H1 (cell line): ENCODE data around the gene ZNF536. TPM values are rescaled to one million over a fixed set of nuclear protein-coding genes. Genes with fewer than 3 reads are reported as not detected.

ENCODE experiments used
- CTCF ChIA-PET: fragments of 300-600 bp; sonication (Branson Sonifier 250); formaldehyde crosslinking; loops from one replicate; lab custom pipeline; 2021; ENCODE audit not compliant: partially characterized antibody; lab: Charles Lee
- POLR2A ChIA-PET: fragments of 300-600 bp; sonication (Branson Sonifier 250); formaldehyde crosslinking; loops from one replicate; lab custom pipeline; 2021; ENCODE audit warnings: inconsistent platforms; ENCODE audit not compliant: partially characterized antibody; lab: Charles Lee
- DNase-seq, 2 experiments: peaks; one replicate each; pipeline versions ENCODE4 v3.0.0 to v3.0.0-alpha.2; 2010 to 2022; ENCODE audit warnings: low spot score in 2 of 2, low read depth in 1 of 2, mixed read lengths in 1 of 2
- FAIRE-seq: peaks from 2 replicates; lab custom pipeline; 2011; peaks lifted over from hg19 to GRCh38; lab: Jason Lieb, UNC
- H2AFZ ChIP-seq: 2 replicates; pipeline ENCODE4 v1.8.1; 2012; ENCODE audit warnings: low read length, inconsistent platforms
- H2AK5ac ChIP-seq: 2 replicates; pipeline ENCODE4 v1.6.1; 2013; ENCODE audit warnings: low read depth, low read length
- H2BK120ac ChIP-seq: replicated peaks from 2 replicates; pipeline ENCODE3; 2013; ENCODE audit warnings: low read depth, low read length, inconsistent platforms
- H2BK12ac ChIP-seq: 2 replicates; pipeline ENCODE4 v1.6.1; 2013; ENCODE audit warnings: low read depth, low read length
- H2BK15ac ChIP-seq: 2 replicates; pipeline ENCODE4 v1.6.1; 2013; ENCODE audit warnings: low read length
- H2BK20ac ChIP-seq: 2 replicates; pipeline ENCODE4 v1.6.1; 2013; ENCODE audit warnings: low read length
- H2BK5ac ChIP-seq: 2 replicates; pipeline ENCODE4 v1.6.1; 2013; ENCODE audit warnings: low read depth, low read length
- H3K14ac ChIP-seq: 2 replicates; pipeline ENCODE4 v1.6.1; 2013; ENCODE audit warnings: inconsistent platforms; ENCODE audit not compliant: insufficient read length
- H3K18ac ChIP-seq: 2 replicates; pipeline ENCODE4 v1.6.1; 2013; ENCODE audit warnings: low read length; ENCODE audit errors: extremely low read depth
- H3K23ac ChIP-seq: 2 replicates; pipeline ENCODE4 v1.6.1; 2013; ENCODE audit warnings: inconsistent platforms; ENCODE audit not compliant: insufficient read length
- H3K23me2 ChIP-seq: 2 replicates; pipeline ENCODE4 v1.6.1; 2013; ENCODE audit warnings: low read depth, low read length
- H3K27ac ChIP-seq: 2 replicates; pipeline ENCODE4 v1.6.1; 2011; ENCODE audit warnings: low read depth, low read length, inconsistent platforms
- H3K27me3 ChIP-seq, 4 experiments: replicated peaks in 1 of 4; 1 replicate in 1 of 4; 2 replicates in 3 of 4; pipeline versions ENCODE4 v1.6.1 to v1.8.1; 2011 to 2013; ENCODE audit warnings: low read length in 3 of 4, mild to moderate bottlenecking in 3 of 4, inconsistent platforms in 2 of 4, mixed read lengths in 2 of 4, moderate library complexity in 1 of 4; ENCODE audit not compliant: control insufficient read depth in 3 of 4, insufficient read depth in 3 of 4; ENCODE audit errors: extremely low read depth in 1 of 4
- H3K36me3 ChIP-seq, 4 experiments: 2 replicates each; pipeline versions ENCODE4 v1.6.1 to v1.8.1; 2011 to 2013; ENCODE audit warnings: mild to moderate bottlenecking in 4 of 4, low read length in 3 of 4, moderate library complexity in 2 of 4, control low read depth in 1 of 4, inconsistent platforms in 1 of 4; ENCODE audit not compliant: insufficient read depth in 4 of 4, control insufficient read depth in 2 of 4
- H3K4ac ChIP-seq: replicated peaks from 2 replicates; pipeline ENCODE3; 2013; ENCODE audit warnings: low read length, low read depth, mixed read lengths, inconsistent platforms; ENCODE audit not compliant: insufficient read length
- H3K4me1 ChIP-seq, 4 experiments: replicated peaks in 1 of 4; 1 replicate in 1 of 4; 2 replicates in 3 of 4; pipeline versions ENCODE4 v1.6.1 to v1.8.1; 2011 to 2013; ENCODE audit warnings: low read length in 3 of 4, inconsistent platforms in 2 of 4, mixed read lengths in 1 of 4; ENCODE audit not compliant: insufficient read depth in 4 of 4, control insufficient read depth in 3 of 4
- H3K4me2 ChIP-seq, 2 experiments: 2 replicates each; pipeline versions ENCODE4 v1.6.1 to v1.8.1; 2011 to 2013; ENCODE audit warnings: low read depth in 2 of 2, low read length in 2 of 2, control low read depth in 1 of 2, inconsistent platforms in 1 of 2, mild to moderate bottlenecking in 1 of 2; ENCODE audit not compliant: insufficient read depth in 1 of 2
- H3K4me3 ChIP-seq, 4 experiments: fragments of 200-600, 300-600 bp in 1 of 4; sonication (generic), shearing (Covaris generic), sonication (Bioruptor Twin) in 1 of 4; 2 replicates each; pipeline versions ENCODE4 v1.5.1 to v1.8.1; 2011 to 2016; ENCODE audit warnings: low read length in 4 of 4, low read depth in 3 of 4, control low read depth in 2 of 4, inconsistent platforms in 2 of 4, mild to moderate bottlenecking in 2 of 4, mixed read lengths in 1 of 4, moderate library complexity in 1 of 4; ENCODE audit not compliant: insufficient read depth in 2 of 4; ENCODE audit errors: extremely low read depth in 1 of 4
- H3K56ac ChIP-seq: replicated peaks from 2 replicates; pipeline ENCODE3; 2013; ENCODE audit warnings: low read depth, mild to moderate bottlenecking, mixed read lengths, low read length, inconsistent platforms; ENCODE audit not compliant: insufficient read length
- H3K79me1 ChIP-seq: 2 replicates; pipeline ENCODE4 v1.6.1; 2013; ENCODE audit warnings: low read depth, low read length, control low read depth
- H3K79me2 ChIP-seq, 2 experiments: 2 replicates each; pipeline versions ENCODE4 v1.6.1 to v1.8.1; 2012 to 2013; ENCODE audit warnings: low read length in 2 of 2, mild to moderate bottlenecking in 2 of 2, inconsistent platforms in 1 of 2; ENCODE audit not compliant: insufficient read depth in 2 of 2, control insufficient read depth in 1 of 2
- H3K9ac ChIP-seq, 4 experiments: replicated peaks in 1 of 4; 1 replicate in 1 of 4; 2 replicates in 3 of 4; pipeline versions ENCODE4 v1.6.1 to v1.8.1; 2011 to 2013; ENCODE audit warnings: low read depth in 3 of 4, low read length in 3 of 4, control low read depth in 2 of 4, mild to moderate bottlenecking in 2 of 4, moderate library complexity in 2 of 4, inconsistent platforms in 1 of 4; ENCODE audit errors: extremely low read depth in 1 of 4
- H3K9me3 ChIP-seq, 2 experiments: 2 replicates each; pipeline versions ENCODE4 v1.6.1 to v1.8.1; 2012 to 2013; ENCODE audit warnings: mild to moderate bottlenecking in 2 of 2, moderate library complexity in 2 of 2, control low read depth in 1 of 2, inconsistent platforms in 1 of 2, low read depth in 1 of 2, low read length in 1 of 2, mixed read lengths in 1 of 2; ENCODE audit not compliant: insufficient read depth in 2 of 2
- H4K20me1 ChIP-seq, 2 experiments: replicated peaks in 1 of 2; 2 replicates each; pipeline versions ENCODE3 to v1.8.1; 2011 to 2013; ENCODE audit warnings: inconsistent platforms in 2 of 2, low read length in 2 of 2, mild to moderate bottlenecking in 1 of 2; ENCODE audit not compliant: insufficient read depth in 2 of 2, control insufficient read depth in 1 of 2
- H4K5ac ChIP-seq: 2 replicates; pipeline ENCODE4 v1.6.1; 2013; ENCODE audit warnings: low read length, low read depth, mixed read lengths, inconsistent platforms; ENCODE audit not compliant: insufficient read length
- H4K8ac ChIP-seq: 2 replicates; pipeline ENCODE4 v1.8.0; 2013; ENCODE audit warnings: mild to moderate bottlenecking, moderate library complexity, low read length, inconsistent platforms; ENCODE audit not compliant: insufficient read depth; ENCODE audit errors: extremely low read depth
- H4K91ac ChIP-seq: replicated peaks from 2 replicates; pipeline ENCODE3; 2013; ENCODE audit warnings: low read length, mixed read lengths, inconsistent platforms; ENCODE audit not compliant: insufficient read length
- KDM4A ChIP-seq: IDR thresholded peaks from one replicate; pipeline ENCODE4 v1.7.1; 2012; ENCODE audit warnings: low read depth, mild to moderate bottlenecking, moderate library complexity, low read length, inconsistent platforms; ENCODE audit not compliant: severe bottlenecking
- NANOG ChIP-seq: IDR thresholded peaks from 2 replicates; pipeline ENCODE4 v1.6.1; 2011; ENCODE audit warnings: low read length, low read depth, mild to moderate bottlenecking, inconsistent platforms; ENCODE audit not compliant: insufficient read depth, poor library complexity, severe bottlenecking
- POLR2A ChIP-seq, 2 experiments: IDR thresholded peaks; 1 replicate in 1 of 2; 2 replicates in 1 of 2; pipeline ENCODE4 v1.6.1; 2011; ENCODE audit warnings: low read depth in 2 of 2, low read length in 2 of 2, mild to moderate bottlenecking in 2 of 2; ENCODE audit errors: control extremely low read depth in 1 of 2
- RXRA ChIP-seq: IDR thresholded peaks from 2 replicates; pipeline ENCODE4 v1.6.1; 2011; ENCODE audit warnings: low read depth, mild to moderate bottlenecking, low read length, moderate library complexity; ENCODE audit not compliant: insufficient read depth
- SAP30 ChIP-seq: fragments of 300-600 bp; sonication (generic); IDR thresholded peaks from 2 replicates; pipeline ENCODE4 v1.7.1; 2012; ENCODE audit warnings: low read length, moderate library complexity, mild to moderate bottlenecking, inconsistent platforms; ENCODE audit not compliant: insufficient read depth, insufficient replicate concordance
- SP2 ChIP-seq: IDR thresholded peaks from 2 replicates; pipeline ENCODE4 v1.6.1; 2012; ENCODE audit warnings: mild to moderate bottlenecking, low read length, inconsistent platforms
- WGBS, 2 experiments: shearing (Covaris generic) in 1 of 2; methylation state at CpG; one replicate each; pipeline versions ENCODE4 v1.1.6 to v1.1.7; 2013 to 2015; ENCODE audit warnings: low lambda C conversion rate in 2 of 2, mixed read lengths in 2 of 2, inconsistent platforms in 1 of 2, low coverage in 1 of 2, missing lambda C conversion rate in 1 of 2; ENCODE audit not compliant: insufficient replicate concordance in 2 of 2, insufficient coverage in 1 of 2, insufficient read length in 1 of 2; ENCODE audit errors: extremely low coverage in 1 of 2, missing lambda C conversion rate in 1 of 2; 5-methylcytosine and 5-hydroxymethylcytosine counted together
- polyA plus RNA-seq, 7 experiments: library from polyadenylated mRNA; depleted of rRNA in 3 of 7; stranded (reverse) in 5 of 7; unstranded in 2 of 7; fragments of >200 nt in 5 of 7; fragments of 200-250 nt in 2 of 7; gene quantifications; 1 replicate in 5 of 7; 2 replicates in 1 of 7; 4 replicates in 1 of 7; pipeline versions ENCODE4 v1.2.1 to v1.2.3, GENCODE V29; 2011 to 2013; ENCODE audit warnings: missing spikeins in 2 of 7, mixed read lengths in 2 of 7
- total RNA-seq: library from RNA; stranded (reverse); fragmentation: NEBNext Ultra II Directional; extraction: Animal tissue kit (Norgen Biotek cat#: 25700); gene quantifications from 2 replicates; pipeline ENCODE4 v1.2.1, GENCODE V29; 2021
- TF ChIP-seq, protein P1 (sequence below): IDR thresholded peaks from 2 replicates; pipeline ENCODE4 v1.6.1; 2011; ENCODE audit warnings: low read depth, mild to moderate bottlenecking, low read length; ENCODE audit not compliant: insufficient read depth

Gene ZNF536
- total and polyA plus RNA-seq, 2 of the 8 experiments (the other 6 are each of a cell fraction or from before 2014, with no cell fraction given): 0.09 to 0.11 TPM

DNA sequence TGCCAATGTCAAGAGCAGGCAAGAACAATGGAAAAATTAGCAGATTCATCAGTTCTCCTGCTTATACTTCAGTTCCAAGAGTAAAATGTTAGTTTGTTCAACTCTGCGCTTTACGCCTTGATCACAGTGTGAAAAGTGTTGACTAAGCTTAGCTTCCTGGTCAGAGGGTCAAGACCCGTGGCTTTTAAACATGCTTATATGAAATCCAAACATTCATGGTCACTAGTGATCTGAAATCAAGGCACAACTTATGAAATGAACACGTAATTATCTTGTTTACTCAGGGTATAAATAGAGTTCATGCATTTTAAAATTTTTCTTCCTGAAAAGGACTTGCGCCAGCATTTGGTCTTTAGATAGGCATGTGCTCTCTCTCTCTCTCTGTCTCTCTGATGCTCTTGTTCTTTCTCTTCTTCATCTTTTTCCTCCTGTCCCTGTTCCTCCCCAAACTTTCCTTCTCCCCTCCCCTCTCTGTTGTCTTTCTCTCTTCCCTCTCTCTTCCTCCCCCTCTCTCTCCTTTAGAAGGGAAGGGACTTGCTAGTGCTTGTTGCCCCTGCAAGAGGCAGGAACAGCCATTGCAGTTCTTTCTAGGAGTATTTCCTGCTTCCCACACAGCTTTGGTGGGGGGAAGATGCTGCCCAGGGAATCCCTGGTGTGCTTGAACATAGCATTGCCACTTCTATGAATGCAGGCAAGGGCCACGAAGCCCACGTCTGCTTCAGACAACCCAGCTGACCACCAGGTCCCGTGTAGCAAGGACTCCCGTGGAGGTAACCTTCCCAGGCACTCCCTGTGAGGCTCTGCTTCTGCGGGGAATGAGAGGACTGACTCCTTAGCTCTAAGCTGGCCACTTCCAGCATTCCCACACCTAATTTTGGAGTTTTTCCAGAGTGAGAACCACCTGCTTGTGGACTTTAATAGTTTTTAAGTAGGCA is 7.1 kb upstream of the ZNF536 start:
- no peak overlapping the region for H4K5ac ChIP-seq
- H3K18ac ChIP-seq: peak overlapping the region; percentile 63
- no peaks in the 10 kb centered on the region for H3K9me3 ChIP-seq
- no peak overlapping the region for H3K56ac ChIP-seq
- no peak overlapping the region for H4K8ac ChIP-seq
- WGBS, 2 experiments: 80% methylated on average over 10 of the region's 10 CpGs; no CpG with 5 or more reads in 1 of the 2 experiments
- H3K4me2 ChIP-seq: no peak overlapping the region
- H3K23ac ChIP-seq: no peak overlapping the region
- no peak overlapping the region for H2BK120ac ChIP-seq
- no peaks in the 10 kb centered on the region for H3K79me2 ChIP-seq
- peak overlapping the region; percentile 65; the same call in 1 of the 2 replicates for H2BK15ac ChIP-seq
- CTCF ChIA-PET: interaction anchor here (0.7 kb wide), 1 partner anchor 151 kb away, joined by 3 read pairs; no protein-coding TSS in a partner anchor
- peak overlapping the region; percentile 64; the same call in 1 of the 2 replicates for H2BK20ac ChIP-seq
- no peak overlapping the region for H3K14ac ChIP-seq
- H3K9ac ChIP-seq: no peak overlapping the region
- no peaks in the 10 kb centered on the region for H3K79me1 ChIP-seq
- H4K91ac ChIP-seq: no peak overlapping the region
- no peak for DNase-seq
- peaks cover 0 to 6% (median 0%) of the 10 kb centered on the region in 4 experiments; a peak in 2 of 7 replicates for H3K27me3 ChIP-seq
- H3K4me1 ChIP-seq: peaks cover 3 to 10% (median 7%) of the 10 kb centered on the region in 4 experiments; a peak in 4 of 7 replicates
- no peak overlapping the region for H2BK5ac ChIP-seq
- H3K4me3 ChIP-seq: no peak overlapping the region
- no peak for FAIRE-seq
- no peak overlapping the region for H2BK12ac ChIP-seq
- H3K36me3 ChIP-seq: no peaks in the 10 kb centered on the region
- H3K23me2 ChIP-seq: no peaks in the 10 kb centered on the region
- H4K20me1 ChIP-seq: no peaks in the 10 kb centered on the region
- no peak overlapping the region for H3K27ac ChIP-seq
- H2AK5ac ChIP-seq: no peak overlapping the region
- POLR2A ChIA-PET: interaction anchor here (1.0 to 1.2 kb wide), 2 partner anchors 9 kb away, joined by 3 read pairs; no protein-coding TSS in a partner anchor
- TF ChIP-seq KDM4A (no peak), NANOG (no peak), SAP30 (no peak), SP2 (no peak), RXRA (no peak), POLR2A (IDR thresholded peaks at IDR 0.05; ENCODE audit: control extremely low read depth in 1 of 2, low read depth in 2 of 2, low read length in 2 of 2) (no peak)
- TF ChIP-seq, protein P1, sequence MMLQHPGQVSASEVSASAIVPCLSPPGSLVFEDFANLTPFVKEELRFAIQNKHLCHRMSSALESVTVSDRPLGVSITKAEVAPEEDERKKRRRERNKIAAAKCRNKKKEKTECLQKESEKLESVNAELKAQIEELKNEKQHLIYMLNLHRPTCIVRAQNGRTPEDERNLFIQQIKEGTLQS: no peak
- H2AFZ ChIP-seq: peak overlapping the region; percentile 72
- H3K4ac ChIP-seq: no peak overlapping the region
